HUES6 (cell line): ENCODE data around the gene PDPR.

ENCODE experiments used
- H3K27ac ChIP-seq: 2 replicates; pipeline ENCODE4 v1.7.0; 2013; ENCODE audit warnings: low read depth, mild to moderate bottlenecking, low read length, inconsistent platforms
- H3K27me3 ChIP-seq: 2 replicates; pipeline ENCODE4 v1.6.1; 2013; ENCODE audit warnings: low read length; ENCODE audit not compliant: control insufficient read depth, insufficient read depth
- H3K36me3 ChIP-seq: 2 replicates; pipeline ENCODE4 v1.6.1; 2013; ENCODE audit warnings: low read length; ENCODE audit not compliant: control insufficient read depth, insufficient read depth
- H3K4me1 ChIP-seq: 2 replicates; pipeline ENCODE4 v1.6.1; 2013; ENCODE audit warnings: low read length; ENCODE audit not compliant: control insufficient read depth, insufficient read depth
- H3K4me3 ChIP-seq: 2 replicates; pipeline ENCODE4 v1.5.1; 2013; ENCODE audit warnings: low read depth, low read length
- H3K9ac ChIP-seq: one replicate; pipeline ENCODE4 v1.6.1; 2013; ENCODE audit warnings: mild to moderate bottlenecking, low read length
- H3K9me3 ChIP-seq: 2 replicates; pipeline ENCODE4 v1.6.1; 2013; ENCODE audit warnings: low read depth, low read length; ENCODE audit not compliant: control insufficient read depth, insufficient read depth

PDPR gene

GRCh38 chr16:70156207-70156978 is 42.3 kb downstream of the PDPR start:
- no peaks in the 10 kb centered on the region for H3K27me3 ChIP-seq
- no peak overlapping the region for H3K9ac ChIP-seq
- H3K4me3 ChIP-seq: no peak overlapping the region
- peaks cover 96% of the 10 kb centered on the region for H3K36me3 ChIP-seq
- H3K9me3 ChIP-seq: no peaks in the 10 kb centered on the region
- no peaks in the 10 kb centered on the region for H3K4me1 ChIP-seq
- no peak overlapping the region for H3K27ac ChIP-seq

DNA sequence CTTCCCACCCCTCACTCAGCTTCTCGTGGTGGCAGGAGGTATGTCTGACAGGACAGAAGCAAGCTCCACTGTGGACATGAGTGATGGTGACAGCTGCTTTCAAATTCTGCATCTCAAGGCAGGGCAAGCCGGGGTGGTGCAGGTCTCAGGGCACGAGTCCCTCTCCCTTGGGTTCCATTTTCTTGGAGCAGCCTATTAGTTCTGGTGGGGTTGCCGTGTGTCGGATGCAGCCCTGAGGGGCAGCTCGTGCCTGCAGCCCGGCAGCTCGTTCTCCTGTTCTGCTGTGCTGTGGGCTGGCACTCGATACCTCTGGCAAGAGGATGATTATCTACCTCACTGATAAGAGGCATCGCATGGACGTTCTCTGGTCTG is 43.0 kb downstream of the PDPR start:
- Histone ChIP-seq H3K36me3 (peaks cover 94% of the 10 kb centered on the region), H3K9me3 (no peaks in the 10 kb centered on the region), H3K27ac (no peak overlapping the region), H3K27me3 (no peaks in the 10 kb centered on the region), H3K4me1 (no peaks in the 10 kb centered on the region), H3K9ac (no peak overlapping the region), H3K4me3 (no peak overlapping the region)

GRCh38 chr16:70157477-70158260 is 43.5 kb downstream of the PDPR start:
- no peak overlapping the region for H3K9ac ChIP-seq
- no peaks in the 10 kb centered on the region for H3K9me3 ChIP-seq
- peaks cover 88% of the 10 kb centered on the region for H3K36me3 ChIP-seq
- H3K27me3 ChIP-seq: no peaks in the 10 kb centered on the region
- no peak overlapping the region for H3K4me3 ChIP-seq
- H3K4me1 ChIP-seq: no peaks in the 10 kb centered on the region
- no peak overlapping the region for H3K27ac ChIP-seq

DNA sequence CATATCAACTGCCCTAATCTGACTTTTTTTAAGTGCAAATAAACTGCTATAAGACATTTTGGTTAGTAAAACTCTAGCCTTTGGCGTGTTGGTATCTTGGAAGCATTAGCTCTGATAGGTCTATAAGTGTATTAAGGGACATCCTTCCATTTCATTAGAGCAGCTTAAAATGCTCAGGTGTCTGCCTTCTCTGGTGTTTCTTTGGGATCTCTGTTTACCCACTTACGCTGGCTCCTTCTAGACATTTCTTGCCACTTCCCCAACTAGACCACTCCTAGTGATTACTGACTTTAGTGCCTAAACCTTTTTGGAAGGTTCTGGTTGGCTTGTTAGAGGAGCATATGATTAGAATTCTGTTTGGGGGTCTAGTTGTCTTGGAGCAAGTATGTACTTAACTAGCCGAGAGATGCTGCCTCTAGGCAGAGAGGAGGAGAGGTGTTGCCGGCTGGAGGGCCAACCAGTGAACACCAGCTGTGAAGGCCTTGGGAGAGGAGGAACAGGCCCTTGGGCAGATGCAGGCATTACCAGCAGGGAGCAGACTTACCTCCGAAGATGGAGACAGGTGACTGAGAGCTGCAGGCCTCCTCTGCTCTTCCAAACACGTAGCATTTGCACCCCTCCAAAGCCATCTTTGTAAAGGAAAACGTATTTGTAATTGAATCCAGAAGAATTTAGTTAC is 44.3 kb downstream of the PDPR start:
- H3K9ac ChIP-seq: no peak overlapping the region
- no peak overlapping the region for H3K27ac ChIP-seq
- H3K4me1 ChIP-seq: no peaks in the 10 kb centered on the region
- no peaks in the 10 kb centered on the region for H3K9me3 ChIP-seq
- H3K27me3 ChIP-seq: no peaks in the 10 kb centered on the region
- H3K4me3 ChIP-seq: no peak overlapping the region
- H3K36me3 ChIP-seq: peaks cover 81% of the 10 kb centered on the region

GRCh38 chr16:70159355-70160348 is 45.5 kb downstream of the PDPR start:
- H3K9ac ChIP-seq: no peak overlapping the region
- H3K36me3 ChIP-seq: peaks cover 71% of the 10 kb centered on the region
- no peaks in the 10 kb centered on the region for H3K9me3 ChIP-seq
- no peak overlapping the region for H3K4me3 ChIP-seq
- no peak overlapping the region for H3K27ac ChIP-seq
- no peaks in the 10 kb centered on the region for H3K27me3 ChIP-seq
- H3K4me1 ChIP-seq: no peaks in the 10 kb centered on the region

DNA sequence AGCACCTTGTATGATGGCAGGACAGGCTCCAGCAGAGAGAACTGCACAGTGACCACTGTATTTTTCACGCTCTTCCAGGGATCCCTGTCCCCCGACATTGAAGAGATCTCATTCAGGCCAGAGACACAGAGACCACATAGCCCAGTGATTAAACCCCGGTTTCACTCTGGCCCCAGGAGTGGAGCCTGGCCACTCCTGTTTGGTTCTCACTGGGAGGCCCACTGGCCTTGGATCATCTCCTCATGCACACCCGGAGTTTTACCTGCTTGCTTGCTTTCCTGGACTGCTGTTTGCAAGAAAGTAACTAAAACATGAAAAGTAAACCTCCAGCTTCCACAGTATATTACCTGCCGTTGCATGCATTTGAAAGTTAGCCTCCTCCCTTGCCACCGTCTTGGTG is 46.3 kb downstream of the PDPR start:
- Histone ChIP-seq H3K27me3 (no peaks in the 10 kb centered on the region), H3K4me1 (no peaks in the 10 kb centered on the region), H3K27ac (no peak overlapping the region), H3K4me3 (no peak overlapping the region), H3K9ac (no peak overlapping the region), H3K36me3 (peaks cover 65% of the 10 kb centered on the region), H3K9me3 (no peaks in the 10 kb centered on the region)

- Histone ChIP-seq H3K27me3 (no peaks in the 10 kb centered on the region), H3K9ac (no peak overlapping the region), H3K36me3 (peaks cover 60% of the 10 kb centered on the region)
These were observed 46.7 kb downstream of the PDPR start for GRCh38 chr16:70160821-70161220.

DNA sequence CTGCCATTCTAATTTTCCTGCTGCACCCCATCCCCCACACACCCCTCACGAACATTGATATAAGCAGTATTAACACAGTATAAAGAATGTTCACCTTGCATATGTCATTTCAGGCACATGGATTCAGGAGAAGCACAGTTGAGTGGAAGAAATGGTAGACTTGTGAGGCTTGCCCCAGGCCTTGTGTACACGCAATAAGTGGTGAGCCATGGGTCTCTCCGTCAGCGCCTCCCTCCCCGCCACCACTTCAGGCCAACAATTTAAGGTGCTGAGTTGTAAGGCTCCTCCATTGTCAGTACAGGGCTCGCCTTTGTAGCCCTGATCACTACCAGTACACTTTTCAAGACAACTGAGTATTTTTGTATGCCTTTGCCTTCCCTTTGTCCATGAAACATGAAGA is 47.2 kb downstream of the PDPR start:
- Histone ChIP-seq H3K4me1 (no peaks in the 10 kb centered on the region), H3K36me3 (peaks cover 55% of the 10 kb centered on the region), H3K27ac (no peak overlapping the region), H3K27me3 (no peaks in the 10 kb centered on the region), H3K9me3 (no peaks in the 10 kb centered on the region), H3K9ac (no peak overlapping the region), H3K4me3 (no peak overlapping the region)

More at GRCh38 chr16:70160821-70161220, 46.7 kb downstream of the PDPR start:
- no peaks in the 10 kb centered on the region for H3K9me3 ChIP-seq
- no peaks in the 10 kb centered on the region for H3K4me1 ChIP-seq
- H3K4me3 ChIP-seq: no peak overlapping the region
- no peak overlapping the region for H3K27ac ChIP-seq

GRCh38 chr16:70162041-70162451 is 47.9 kb downstream of the PDPR start:
- H3K27me3 ChIP-seq: no peaks in the 10 kb centered on the region
- H3K9ac ChIP-seq: no peak overlapping the region
- no peak overlapping the region for H3K27ac ChIP-seq
- no peak overlapping the region for H3K4me3 ChIP-seq
- no peaks in the 10 kb centered on the region for H3K4me1 ChIP-seq
- peaks cover 48% of the 10 kb centered on the region for H3K36me3 ChIP-seq
- H3K9me3 ChIP-seq: no peaks in the 10 kb centered on the region

DNA sequence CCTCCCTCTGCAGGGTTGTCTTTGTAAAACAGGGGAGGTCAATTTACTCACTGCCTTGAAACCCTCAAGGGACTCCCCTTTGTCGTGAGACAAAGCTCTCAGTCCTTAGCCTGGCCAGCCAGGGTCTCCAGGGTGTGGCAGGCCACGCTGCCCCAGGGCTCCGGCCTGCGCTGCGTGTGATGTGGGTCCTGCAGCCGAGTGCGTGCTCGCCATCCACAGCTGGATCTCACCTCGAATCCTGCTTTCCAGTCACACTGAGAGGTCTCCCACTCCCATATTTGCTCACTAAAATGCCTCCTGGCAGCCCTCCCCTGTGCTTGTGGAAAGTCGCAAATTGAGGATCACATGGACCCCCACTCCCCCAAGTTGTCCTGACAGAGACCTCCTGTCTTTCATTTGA is 49.5 kb downstream of the PDPR start:
- Histone ChIP-seq H3K9ac (no peak overlapping the region), H3K9me3 (no peaks in the 10 kb centered on the region), H3K27ac (no peak overlapping the region), H3K27me3 (no peaks in the 10 kb centered on the region), H3K4me3 (no peak overlapping the region), H3K36me3 (peaks cover 33% of the 10 kb centered on the region), H3K4me1 (no peaks in the 10 kb centered on the region)
